A549 (cell line): Measurements from ENCODE around the gene NRSN2.

Experiments
- CBX2 ChIP-seq: fragments of 200-600 bp; sonication (generic); IDR thresholded peaks from 2 replicates; pipeline ENCODE4 v1.6.1; 2016; ENCODE audit warnings: low read depth, mild to moderate bottlenecking, borderline replicate concordance
- CTCF ChIP-seq: fragments of >200 bp; sonication (Bioruptor Twin); formaldehyde crosslinking; IDR thresholded peaks from 3 replicates; pipeline ENCODE4 v1.5.1; 2016
- MAX ChIP-seq: IDR thresholded peaks from 2 replicates; pipeline ENCODE4 v1.6.1; 2012
- PHF8 ChIP-seq: fragments of 200-600 bp; sonication (generic); IDR thresholded peaks from 2 replicates; pipeline ENCODE4 v1.6.1; 2016; ENCODE audit warnings: low read depth, mild to moderate bottlenecking, antibody characterized with exemption, moderate library complexity, borderline replicate concordance

- TF ChIP-seq MAX (peak; percentile 70), CTCF (no peak), PHF8 (no peak), CBX2 (no peak)
Measured at GRCh38 chr20:371755-372542, 25.0 kb downstream of the NRSN2 start.
